Transverse colon (tissue), 4 donors: Measurements from ENCODE around the gene CERS4. TPM values are rescaled to one million over a fixed set of nuclear protein-coding genes. Genes with fewer than 3 reads are reported as not detected.

ENCODE experiments used
- DNase-seq: peaks from one replicate; pipeline ENCODE4 v3.0.0-alpha.2; 2019
- H3K27ac ChIP-seq, 4 donors: fragments of 200-600 bp; sonication (generic); 2 replicates each; pipeline ENCODE4 v1.5.1; 2016 to 2018; ENCODE audit warnings: inconsistent platforms in 4 of 4
- H3K27me3 ChIP-seq: fragments of 200-600 bp; sonication (generic); 2 replicates; pipeline ENCODE4 v1.5.1; 2017; ENCODE audit warnings: inconsistent platforms
- H3K36me3 ChIP-seq, 4 donors: fragments of 200-600 bp; sonication (generic); 2 replicates each; pipeline ENCODE4 v1.5.1; 2017 to 2019; ENCODE audit warnings: inconsistent platforms in 4 of 4
- H3K4me1 ChIP-seq, 4 donors: fragments of 200-600 bp; sonication (generic); 2 replicates each; pipeline ENCODE4 v1.5.1; 2017 to 2020; ENCODE audit warnings: inconsistent platforms in 4 of 4
- H3K4me3 ChIP-seq, 4 donors: fragments of 200-600 bp; sonication (generic); 1 replicate in 1 of 4; 2 replicates in 3 of 4; pipeline versions ENCODE4 v1.5.1 to v1.6.1; 2017 to 2019; ENCODE audit warnings: inconsistent platforms in 4 of 4
- H3K9me3 ChIP-seq, 2 donors: fragments of 200-600 bp; sonication (generic); 2 replicates each; pipeline ENCODE4 v1.5.1; 2017 to 2019; ENCODE audit warnings: inconsistent platforms in 2 of 2
- CTCF ChIP-seq, 5 experiments: fragments of 200-600 bp in 3 of 5; fragments of 450-650 bp in 2 of 5; sonication (generic) in 3 of 5; IDR thresholded peaks; 1 replicate in 2 of 5; 2 replicates in 3 of 5; pipeline ENCODE4 v1.5.1; 2016 to 2017; ENCODE audit warnings: antibody characterized with exemption in 5 of 5, inconsistent platforms in 3 of 5, mild to moderate bottlenecking in 2 of 5, moderate library complexity in 1 of 5
- EP300 ChIP-seq: sonication (generic); formaldehyde crosslinking; IDR thresholded peaks from one replicate; pipeline ENCODE4 v1.6.1; 2017; ENCODE audit warnings: antibody characterized with exemption, low read depth
- POLR2A ChIP-seq: fragments of 450-650 bp; IDR thresholded peaks from one replicate; pipeline ENCODE4 v1.6.1; 2016; ENCODE audit warnings: antibody characterized with exemption, mild to moderate bottlenecking, moderate library complexity
- POLR2AphosphoS5 ChIP-seq, 3 donors: sonication (generic); formaldehyde crosslinking; IDR thresholded peaks; one replicate each; pipeline ENCODE4 v1.6.1; 2016; ENCODE audit warnings: antibody characterized with exemption in 3 of 3
- WGBS, 2 donors: methylation state at CpG; one replicate each; pipeline ENCODE4 v1.1.5; 2018; ENCODE audit warnings: low coverage in 1 of 2; 5-methylcytosine and 5-hydroxymethylcytosine counted together
- in situ Hi-C, 4 donors: fragments of 200-750 bp; cut with MboI; loops; one replicate each; pipeline versions ENCODE4 v1.15.0 to v1.15.1; 2017; ENCODE audit warnings: low sequenced_read_pairs in 3 of 4, low pct_ligation_motif_present in 1 of 4, low pct_unique_long_range_greater_than_20kb in 1 of 4
- intact Hi-C: fragments of 100-400 bp; cut with DNase I; formaldehyde crosslinking; loops from one replicate; pipeline ENCODE4 v1.15.1; 2023; ENCODE audit warnings: low total_unique reads
- total RNA-seq, 4 donors: library from RNA; depleted of rRNA; stranded (reverse); fragments of >200 nt; gene quantifications; one replicate each; pipeline ENCODE4 v1.1.0, GENCODE V29; 2016

CERS4 gene, protein sequence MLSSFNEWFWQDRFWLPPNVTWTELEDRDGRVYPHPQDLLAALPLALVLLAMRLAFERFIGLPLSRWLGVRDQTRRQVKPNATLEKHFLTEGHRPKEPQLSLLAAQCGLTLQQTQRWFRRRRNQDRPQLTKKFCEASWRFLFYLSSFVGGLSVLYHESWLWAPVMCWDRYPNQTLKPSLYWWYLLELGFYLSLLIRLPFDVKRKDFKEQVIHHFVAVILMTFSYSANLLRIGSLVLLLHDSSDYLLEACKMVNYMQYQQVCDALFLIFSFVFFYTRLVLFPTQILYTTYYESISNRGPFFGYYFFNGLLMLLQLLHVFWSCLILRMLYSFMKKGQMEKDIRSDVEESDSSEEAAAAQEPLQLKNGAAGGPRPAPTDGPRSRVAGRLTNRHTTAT
- total RNA-seq: 10 to 100 TPM in 3 of 4 donors, 1 to 10 TPM in 1; 3.4 to 58.0 (median 19.7) TPM

DNA sequence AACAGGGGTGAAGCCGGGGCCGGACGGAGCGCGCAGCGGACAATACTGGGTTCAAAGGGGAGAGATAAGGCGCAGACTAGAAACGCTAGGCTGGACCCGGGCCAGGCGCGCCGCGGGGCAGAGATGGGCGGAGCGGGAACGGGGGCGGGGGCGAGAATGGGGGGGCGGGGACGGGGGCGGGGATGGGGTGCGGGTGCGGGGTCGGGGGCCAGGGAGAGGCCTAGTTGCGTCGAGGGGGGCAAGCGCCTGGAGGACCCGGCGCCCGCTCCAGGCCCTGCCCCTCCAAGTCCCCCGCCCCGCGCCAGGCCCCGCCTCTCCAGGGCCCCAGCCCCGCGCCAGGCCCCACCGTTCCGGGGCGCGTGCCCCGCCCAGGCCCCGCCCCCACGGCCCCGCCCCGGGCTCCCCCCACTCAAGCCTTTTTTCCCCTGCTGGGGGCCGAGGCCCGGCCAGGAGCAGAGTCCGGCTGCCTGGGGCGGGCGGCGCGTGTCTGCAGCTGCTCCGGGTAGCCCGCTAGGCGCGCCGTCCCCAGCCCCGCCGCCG lies at the start of gene CERS4:
Gene CERS4 (plus strand): TSS at position 449 of the 540 bp plus-strand sequence. CDS start 41,707 bp downstream, outside the sequence.
- no peak for TF ChIP-seq CTCF (IDR thresholded peaks at IDR 0.05)
- no peak for TF ChIP-seq POLR2A
- no peak for TF ChIP-seq EP300
- TF ChIP-seq POLR2AphosphoS5 (IDR thresholded peaks at IDR 0.05): no peak
- peak; percentile 76 for DNase-seq
- peak within 1 kb of the TSS; percentile 70 to 79 (median 76) for H3K27ac ChIP-seq
- H3K27me3 ChIP-seq: peaks cover 23% of the 10 kb centered on the region
- no peaks in the 10 kb centered on the region for H3K9me3 ChIP-seq
- peak within 1 kb of the TSS; percentile 47 to 67 (median 54) for H3K4me3 ChIP-seq
- intact Hi-C loops: no loop called here
- H3K36me3 ChIP-seq: no peaks in the 10 kb centered on the region
- 0% methylated on average over 9 to 11 of the region's 60 CpGs for WGBS, 2 donors
- peaks cover 0 to 19% (median 12%) of the 10 kb centered on the region in 4 donors for H3K4me1 ChIP-seq
- in situ Hi-C loops: no loop called here

GRCh38 chr19:8161135-8161646 lies 48.0 kb upstream of the CERS4 start:
- intact Hi-C loops (no loop called here), in situ Hi-C loops (no loop called here)
- no peak overlapping the region for H3K27ac ChIP-seq
- 8 to 66% methylated on average over 2 to 12 of the region's 12 CpGs for WGBS, 2 donors
- no peak for DNase-seq
- TF ChIP-seq POLR2A: no peak
- TF ChIP-seq CTCF (IDR thresholded peaks at IDR 0.05): no peak
- no peak for TF ChIP-seq EP300
- no peak for TF ChIP-seq POLR2AphosphoS5 (IDR thresholded peaks at IDR 0.05)
- no peaks in the 10 kb centered on the region for H3K36me3 ChIP-seq
- H3K4me1 ChIP-seq: no peaks in the 10 kb centered on the region
- no peak overlapping the region for H3K4me3 ChIP-seq
- H3K9me3 ChIP-seq: no peaks in the 10 kb centered on the region
- H3K27me3 ChIP-seq: no peaks in the 10 kb centered on the region

- DNase-seq: no peak
- 50 to 56% methylated on average over 4 to 7 of the region's 7 CpGs for WGBS, 2 donors
- H3K27me3 ChIP-seq: no peaks in the 10 kb centered on the region
- intact Hi-C loops (no loop called here), in situ Hi-C loops (no loop called here)
- H3K9me3 ChIP-seq: no peaks in the 10 kb centered on the region
- H3K4me1 ChIP-seq: no peaks in the 10 kb centered on the region
- H3K27ac ChIP-seq: no peak overlapping the region
- no peak overlapping the region for H3K4me3 ChIP-seq
- TF ChIP-seq POLR2A: no peak
- no peak for TF ChIP-seq EP300
- no peak for TF ChIP-seq POLR2AphosphoS5 (IDR thresholded peaks at IDR 0.05)
- no peak for TF ChIP-seq CTCF (IDR thresholded peaks at IDR 0.05)
- H3K36me3 ChIP-seq: no peaks in the 10 kb centered on the region
These were observed 45.4 kb upstream of the CERS4 start for GRCh38 chr19:8163759-8164158.

DNA sequence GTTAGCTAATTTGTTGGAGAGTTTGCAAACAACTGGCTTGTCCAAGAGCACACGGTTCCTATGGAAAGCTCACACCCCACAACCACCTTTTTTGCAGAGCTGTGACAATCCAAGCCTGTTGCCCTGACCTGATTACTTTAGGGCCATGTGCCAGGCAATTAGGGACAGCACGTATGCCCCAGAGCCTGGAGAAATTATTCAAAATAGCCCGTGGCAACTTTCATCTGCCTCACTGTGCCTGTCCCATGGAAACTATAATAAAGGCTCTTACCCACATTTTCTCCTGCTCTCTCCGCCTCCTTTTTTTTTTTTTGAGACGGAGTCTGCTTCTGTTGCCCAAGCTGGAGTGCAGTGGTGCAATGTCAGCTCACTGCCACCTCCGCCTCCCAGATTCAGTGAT lies 41.2 kb upstream of the CERS4 start:
- no peak overlapping the region for H3K4me3 ChIP-seq
- TF ChIP-seq EP300: no peak
- no peak for TF ChIP-seq POLR2AphosphoS5 (IDR thresholded peaks at IDR 0.05)
- no peak for TF ChIP-seq CTCF (IDR thresholded peaks at IDR 0.05)
- no peak for TF ChIP-seq POLR2A
- no peaks in the 10 kb centered on the region for H3K36me3 ChIP-seq
- H3K27me3 ChIP-seq: no peaks in the 10 kb centered on the region
- H3K9me3 ChIP-seq: no peaks in the 10 kb centered on the region
- no peaks in the 10 kb centered on the region for H3K4me1 ChIP-seq
- in situ Hi-C loops: no loop called here
- 50 to 62% methylated on average over 5 to 6 of the region's 6 CpGs for WGBS, 2 donors
- intact Hi-C loops: no loop called here
- DNase-seq: no peak
- H3K27ac ChIP-seq: no peak overlapping the region
